K562 (cell line): ENCODE data around the gene ARL6IP1. TPM values are rescaled to one million over a fixed set of nuclear protein-coding genes. Genes with fewer than 3 reads are reported as not detected.

Source experiments
- ATAC-seq: fragments of 200-7000 bp; cut with Tn5 transposase; 3 replicates; pipeline ENCODE4 v1.9.1; 2020; ENCODE audit warnings: moderate library complexity
- BruUV-seq: library from RNA; stranded (reverse); fragments of 400-500 nt; replicated peaks from 2 replicates; lab custom pipeline; 2021; lab: Mats Ljungman, UMichigan
- CTCF ChIA-PET: fragments of 300-600 bp; formaldehyde crosslinking; extraction: SDS; loops from one replicate; lab custom pipeline; 2021; ENCODE audit warnings: low intra/inter-chr PET ratio; lab: Yijun Ruan, JAX
- POLR2A ChIA-PET: fragments of 300-600, 350-650 bp; sonication (Branson Sonifier 250); formaldehyde crosslinking; extraction: SDS; loops from one replicate; lab custom pipeline; 2021; ENCODE audit warnings: antibody characterized with exemption, inconsistent platforms; lab: Yijun Ruan, JAX
- DNase-seq, 4 experiments: peaks; one replicate each; pipeline versions ENCODE4 v3.0.0 to v3.0.0-alpha.2; 2011 to 2018; ENCODE audit warnings: low spot score in 3 of 4, mixed read lengths in 3 of 4; ENCODE audit errors: extremely low read depth in 1 of 4
- FAIRE-seq: peaks from 2 replicates; lab custom pipeline; 2011; peaks lifted over from hg19 to GRCh38; lab: Jason Lieb, UNC
- H2AFZ ChIP-seq: 2 replicates; pipeline ENCODE4 v1.6.0; 2011; ENCODE audit warnings: low read depth, low read length, control low read depth, inconsistent platforms
- H3K27ac ChIP-seq: fragments of 200-600 bp; 3 replicates; pipeline ENCODE4 v1.8.0; 2011; ENCODE audit warnings: low read depth, mild to moderate bottlenecking, control low read depth, inconsistent platforms, low read length, moderate library complexity, mixed read lengths; ENCODE audit errors: extremely low read depth
- H3K27me3 ChIP-seq, 2 experiments: fragments of 300-600 bp in 1 of 2; 2 replicates in 1 of 2; 3 replicates in 1 of 2; pipeline versions ENCODE4 v1.6.0 to v1.8.0; 2011; ENCODE audit warnings: inconsistent platforms in 2 of 2, low read length in 2 of 2, mild to moderate bottlenecking in 1 of 2, mixed read lengths in 1 of 2, moderate library complexity in 1 of 2; ENCODE audit not compliant: control insufficient read depth in 2 of 2, insufficient read depth in 2 of 2
- H3K36me3 ChIP-seq: fragments of 300-600 bp; 3 replicates; pipeline ENCODE4 v1.8.0; 2011; ENCODE audit warnings: mild to moderate bottlenecking, low read length, inconsistent platforms; ENCODE audit not compliant: control insufficient read depth, insufficient read depth
- H3K4me1 ChIP-seq, 2 experiments: fragments of 200-600 bp in 1 of 2; replicated peaks in 1 of 2; 2 replicates in 1 of 2; 3 replicates in 1 of 2; pipeline versions ENCODE4 v1.5.1 to v1.8.0; 2011; ENCODE audit warnings: inconsistent platforms in 2 of 2, low read length in 2 of 2, mild to moderate bottlenecking in 1 of 2, mixed read lengths in 1 of 2, moderate library complexity in 1 of 2; ENCODE audit not compliant: control insufficient read depth in 2 of 2, insufficient read depth in 2 of 2
- H3K4me2 ChIP-seq: 2 replicates; pipeline ENCODE4 v1.6.1; 2011; ENCODE audit warnings: low read length, control low read depth, inconsistent platforms, mixed read lengths; ENCODE audit not compliant: insufficient read depth
- H3K4me3 ChIP-seq: fragments of 200-600 bp; sonication (generic), shearing (Covaris generic); 2 replicates; pipeline ENCODE4 v1.5.1; 2016; ENCODE audit warnings: control low read depth, inconsistent platforms
- H3K79me2 ChIP-seq: fragments of 200-600 bp; 3 replicates; pipeline ENCODE4 v1.8.0; 2011; ENCODE audit warnings: low read length, inconsistent platforms; ENCODE audit not compliant: control insufficient read depth, insufficient read depth
- H3K9ac ChIP-seq, 2 experiments: 2 replicates each; pipeline versions ENCODE4 v1.6.0 to v1.6.1; 2011; ENCODE audit warnings: low read depth in 2 of 2, low read length in 2 of 2, control low read depth in 1 of 2, inconsistent platforms in 1 of 2, mild to moderate bottlenecking in 1 of 2, mixed read lengths in 1 of 2; ENCODE audit not compliant: insufficient read depth in 1 of 2
- H3K9me1 ChIP-seq: one replicate; pipeline ENCODE4 v1.6.0; 2011; ENCODE audit warnings: inconsistent platforms, mild to moderate bottlenecking, low read length, moderate library complexity; ENCODE audit not compliant: control insufficient read depth, insufficient read depth
- H3K9me3 ChIP-seq: replicated peaks from 2 replicates; pipeline ENCODE4 v1.5.1; 2011; ENCODE audit warnings: low read depth, low read length, inconsistent platforms; ENCODE audit not compliant: control insufficient read depth, insufficient read depth
- H4K20me1 ChIP-seq: replicated peaks from 2 replicates; pipeline ENCODE4 v1.6.1; 2011; ENCODE audit warnings: low read length, inconsistent platforms, mixed read lengths; ENCODE audit not compliant: control insufficient read depth, insufficient read depth
- RHOXF2B ChIP-seq: fragments of 250-450 bp; sonication (Bioruptor Pico); conservative IDR thresholded peaks from 2 replicates; pipeline ENCODE4 v1.5.1; 2021
- RUNX1 ChIP-seq: sonication (generic); IDR thresholded peaks from 2 replicates; pipeline ENCODE4 v1.6.1; 2016; ENCODE audit warnings: antibody characterized with exemption, low read depth
- YY1 ChIP-seq, 3 experiments: IDR thresholded peaks; 2 replicates each; pipeline ENCODE4 v1.6.1; 2011; ENCODE audit warnings: low read length in 2 of 3, mild to moderate bottlenecking in 2 of 3, moderate library complexity in 2 of 3, borderline replicate concordance in 1 of 3, control low read depth in 1 of 3, low read depth in 1 of 3; ENCODE audit not compliant: insufficient read depth in 3 of 3, insufficient replicate concordance in 2 of 3, control insufficient read depth in 1 of 3, insufficient read length in 1 of 3; ENCODE audit errors: extremely low read depth in 1 of 3
- WGBS: fragments of 100-300 bp; shearing (Covaris generic); methylation state at CpG from one replicate; pipeline ENCODE4 v1.1.6; 2016; ENCODE audit warnings: low coverage, mixed read lengths; ENCODE audit not compliant: insufficient coverage; ENCODE audit errors: missing lambda C conversion rate; 5-methylcytosine and 5-hydroxymethylcytosine counted together
- in situ Hi-C: fragments of 300-500 bp; cut with MboI; formaldehyde crosslinking; loops from 4 replicates; pipeline ENCODE4 v1.15.0; 2018; ENCODE audit warnings: inconsistent platforms, mixed read lengths
- intact Hi-C: fragments of 100-400 bp; cut with micrococcal nuclease; formaldehyde crosslinking; loops from 2 replicates; pipeline ENCODE4 v1.14.2; 2022
- polyA plus RNA-seq, 8 experiments: library from polyadenylated mRNA; depleted of rRNA in 4 of 8; stranded (reverse) in 5 of 8; unstranded in 3 of 8; fragments of >200 nt; fragmentation: Nextera tagmentation in 2 of 8; fragmentation: Illumina TruSeq in 1 of 8; extraction: Ambion mirVana in 2 of 8; extraction: Trizol in 1 of 8; gene quantifications; 2 replicates each; pipeline versions ENCODE4 v1.2.1 to v1.2.3, GENCODE V29; 2011 to 2014; ENCODE audit warnings: inconsistent platforms in 1 of 8, missing spikeins in 1 of 8
- total RNA-seq, 7 experiments: library from RNA; depleted of rRNA in 6 of 7; stranded (reverse); fragments of >200 nt in 6 of 7; fragmentation: Illumina TruSeq in 2 of 7; extraction: Trizol in 2 of 7; gene quantifications; 2 replicates each; pipeline versions ENCODE4 v1.2.1 to v1.2.3, GENCODE V29; 2011 to 2021; ENCODE audit warnings: low replicate concordance in 1 of 7

ARL6IP1 gene
- total and polyA plus RNA-seq, 9 of the 15 experiments (the other 6 are each of a cell fraction or from before 2014, with no cell fraction given), result 102 to 391 (median 162) TPM

DNA sequence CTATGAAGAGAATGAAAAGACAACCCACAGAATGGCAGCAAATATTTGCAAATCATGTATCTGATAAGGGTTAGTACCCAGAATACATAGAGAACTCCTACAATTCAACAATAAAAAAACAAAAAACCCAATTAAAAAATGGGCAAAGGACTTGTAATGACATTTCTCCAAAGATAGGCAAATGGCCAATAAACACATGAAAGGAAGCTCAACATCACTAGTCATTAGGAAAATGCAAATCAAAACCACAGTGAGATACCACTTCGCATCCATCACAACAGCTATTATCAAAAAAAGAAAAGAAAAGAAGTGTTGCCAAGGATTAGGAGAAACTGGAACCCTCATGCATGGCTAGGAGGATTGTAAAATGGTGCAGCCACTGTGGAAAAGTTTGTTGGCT, 45.1 kb upstream of the ARL6IP1 start (continued):
- no peak for TF ChIP-seq RUNX1
- TF ChIP-seq, all 486 proteins: peak for 0

DNA sequence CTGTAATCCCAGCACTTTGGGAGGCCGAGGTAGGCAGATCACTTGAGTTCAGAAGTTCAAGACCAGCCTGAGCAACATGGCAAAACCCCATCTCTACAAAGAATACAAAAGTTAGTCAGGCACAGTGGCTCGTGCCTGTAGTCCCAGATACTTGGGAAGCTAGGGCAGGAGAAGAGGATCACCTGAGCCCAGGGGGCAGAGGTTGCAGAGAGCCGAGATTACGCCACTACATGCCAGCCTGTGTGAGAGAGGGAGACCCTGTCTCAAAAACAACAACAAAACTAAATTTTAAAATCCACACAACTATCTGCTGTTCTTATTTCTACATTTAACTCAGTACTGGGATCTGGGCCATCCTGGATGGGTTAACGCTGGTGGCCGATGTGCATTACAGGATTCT, 41.2 kb upstream of the ARL6IP1 start:
- Histone ChIP-seq H4K20me1 (no peaks in the 10 kb centered on the region), H3K4me1 (no peaks in the 10 kb centered on the region), H3K27ac (no peak overlapping the region), H3K9me1 (no peaks in the 10 kb centered on the region), H3K27me3 (no peaks in the 10 kb centered on the region), H2AFZ (no peak overlapping the region), H3K9ac (no peak overlapping the region), H3K9me3 (no peaks in the 10 kb centered on the region), H3K4me2 (no peak overlapping the region), H3K36me3 (peaks cover 90% of the 10 kb centered on the region), H3K4me3 (no peak overlapping the region), H3K79me2 (no peaks in the 10 kb centered on the region; the same call in 2 of the 3 replicates)
- ChIA-PET CTCF (no interaction called here), POLR2A (interaction anchor here (1.1 kb wide), 1 partner anchor 13 kb away, joined by 3 read pairs; no protein-coding TSS in a partner anchor)
- DNase-seq (no peak), ATAC-seq (no peak), FAIRE-seq (no peak)
- in situ Hi-C loops (no loop called here), intact Hi-C loops (no loop called here)
- TF ChIP-seq RHOXF2B (CRISPR knock-in tag), result no peak
- no peak for TF ChIP-seq YY1 (IDR thresholded peaks at IDR 0.05; ENCODE audit: borderline replicate concordance in 1 of 3, control insufficient read depth in 1 of 3, extremely low read depth in 1 of 3, insufficient read depth in 3 of 3, insufficient read length in 1 of 3, insufficient replicate concordance in 2 of 3, low read depth in 1 of 3, low read length in 2 of 3)
- 97% methylated on average over 5 of the region's 6 CpGs for WGBS
- no TSS peak for BruUV-seq
